HepG2 (cell line): ENCODE measurements around the gene PADI6. TPM values are rescaled to one million over a fixed set of nuclear protein-coding genes. Genes with fewer than 3 reads are reported as not detected.

Source experiments
- ATAC-seq: fragments of 200-7000 bp; cut with Tn5 transposase; 3 replicates; pipeline ENCODE4 v1.9.1; 2020; ENCODE audit warnings: mild to moderate bottlenecking, moderate library complexity
- BruUV-seq: library from RNA; stranded (reverse); fragments of 400-500 nt; replicated peaks from 2 replicates; lab custom pipeline; 2021; lab: Mats Ljungman, UMichigan
- CTCF ChIA-PET: fragments of 300-600 bp; formaldehyde crosslinking; extraction: SDS; loops from one replicate; lab custom pipeline; 2021; ENCODE audit warnings: low total read pairs, inconsistent platforms, low intra/inter-chr PET ratio; lab: Yijun Ruan, JAX
- POLR2A ChIA-PET: fragments of 350-600 bp; sonication (Branson Sonifier 250); formaldehyde crosslinking; loops from one replicate; lab custom pipeline; 2020; ENCODE audit warnings: antibody characterized with exemption, inconsistent platforms; lab: Yijun Ruan, JAX
- DNase-seq: peaks from one replicate; pipeline ENCODE4 v3.0.0-alpha.2; 2015; ENCODE audit warnings: low spot score
- FAIRE-seq: peaks from 3 replicates; lab custom pipeline; 2011; peaks lifted over from hg19 to GRCh38; lab: Jason Lieb, UNC
- H2AFZ ChIP-seq: one replicate; pipeline ENCODE4 v1.6.1; 2011; ENCODE audit warnings: low read length, inconsistent platforms
- H3K27ac ChIP-seq: fragments of 300-600 bp; 3 replicates; pipeline ENCODE4 v1.8.0; 2011; ENCODE audit warnings: mixed run types, mild to moderate bottlenecking, mixed read lengths, low read length, inconsistent platforms; ENCODE audit not compliant: insufficient read depth; ENCODE audit errors: extremely low read length
- H3K27me3 ChIP-seq, 2 experiments: fragments of 200-600 bp in 1 of 2; 2 replicates in 1 of 2; 3 replicates in 1 of 2; pipeline versions ENCODE4 v1.6.0 to v1.8.0; 2011; ENCODE audit warnings: low read length in 2 of 2, mild to moderate bottlenecking in 2 of 2, moderate library complexity in 2 of 2, inconsistent platforms in 1 of 2; ENCODE audit not compliant: insufficient read depth in 2 of 2, control insufficient read depth in 1 of 2
- H3K36me3 ChIP-seq, 2 experiments: fragments of 200-600 bp in 1 of 2; replicated peaks in 1 of 2; 2 replicates in 1 of 2; 3 replicates in 1 of 2; pipeline versions ENCODE4 v1.5.1 to v1.8.0; 2011; ENCODE audit warnings: low read length in 2 of 2, inconsistent platforms in 1 of 2; ENCODE audit not compliant: insufficient read depth in 2 of 2, control insufficient read depth in 1 of 2
- H3K4me1 ChIP-seq: 2 replicates; pipeline ENCODE4 v1.5.1; 2012; ENCODE audit warnings: low read length, inconsistent platforms; ENCODE audit not compliant: insufficient read depth
- H3K4me2 ChIP-seq: 2 replicates; pipeline ENCODE4 v1.6.0; 2011; ENCODE audit warnings: low read depth, low read length, inconsistent platforms
- H3K4me3 ChIP-seq, 3 experiments: fragments of 200-600 bp in 1 of 3; sonication (generic), shearing (Covaris generic) in 1 of 3; replicated peaks in 1 of 3; 2 replicates each; pipeline ENCODE4 v1.5.1; 2011 to 2016; ENCODE audit warnings: low read length in 3 of 3, inconsistent platforms in 2 of 3, low read depth in 2 of 3, mild to moderate bottlenecking in 2 of 3, control low read depth in 1 of 3, mixed read lengths in 1 of 3; ENCODE audit not compliant: insufficient read depth in 1 of 3
- H3K79me2 ChIP-seq: one replicate; pipeline ENCODE4 v1.6.1; 2011; ENCODE audit warnings: low read length, inconsistent platforms; ENCODE audit not compliant: insufficient read depth
- H3K9ac ChIP-seq: 2 replicates; pipeline ENCODE4 v1.6.0; 2011; ENCODE audit warnings: mild to moderate bottlenecking, low read depth, low read length, inconsistent platforms; ENCODE audit not compliant: insufficient read depth
- H3K9me3 ChIP-seq: 2 replicates; pipeline ENCODE4 v1.5.1; 2012; ENCODE audit warnings: mild to moderate bottlenecking, low read length
- H4K20me1 ChIP-seq: 2 replicates; pipeline ENCODE4 v1.6.0; 2011; ENCODE audit warnings: inconsistent platforms, mild to moderate bottlenecking, low read length, moderate library complexity; ENCODE audit not compliant: insufficient read depth
- ATM ChIP-seq: fragments of 450-650 bp; IDR thresholded peaks from 2 replicates; pipeline ENCODE4 v1.7.1; 2017; ENCODE audit warnings: mild to moderate bottlenecking, borderline replicate concordance
- GATAD2A ChIP-seq: IDR thresholded peaks from 2 replicates; pipeline ENCODE4 v1.6.1; 2016
- JUNB ChIP-seq: sonication (generic); formaldehyde crosslinking; IDR thresholded peaks from 2 replicates; pipeline ENCODE4 v1.8.0; 2022; ENCODE audit warnings: missing genetic modification reagents, mild to moderate bottlenecking, borderline replicate concordance
- MEIS2 ChIP-seq: sonication (generic); formaldehyde crosslinking; IDR thresholded peaks from 2 replicates; pipeline ENCODE4 v1.9.0; 2021; ENCODE audit warnings: mild to moderate bottlenecking, missing genetic modification reagents
- POGZ ChIP-seq: sonication (generic); formaldehyde crosslinking; IDR thresholded peaks from 2 replicates; pipeline ENCODE4 v1.4.0; 2020; ENCODE audit warnings: mild to moderate bottlenecking, missing genetic modification reagents
- ZNF136 ChIP-seq: sonication (generic); formaldehyde crosslinking; IDR thresholded peaks from 2 replicates; pipeline ENCODE4 v1.8.1; 2022; ENCODE audit warnings: low read depth, mild to moderate bottlenecking, moderate library complexity, missing genetic modification reagents
- ZNF652 ChIP-seq: IDR thresholded peaks from 2 replicates; pipeline ENCODE4 v1.6.1; 2016; ENCODE audit warnings: low read depth, borderline replicate concordance
- WGBS: methylation state at CpG from one replicate; pipeline ENCODE4 v1.1.6; 2017; ENCODE audit warnings: low lambda C conversion rate; 5-methylcytosine and 5-hydroxymethylcytosine counted together
- in situ Hi-C: cut with HindIII; loops from 2 replicates; pipeline ENCODE4 v1.10.0; 2017; ENCODE audit warnings: low pct_unique_long_range_greater_than_20kb; ENCODE audit not compliant: extremely low pct_ligation_motif_present
- intact Hi-C: fragments of 100-400 bp; cut with micrococcal nuclease; formaldehyde crosslinking; loops from one replicate; pipeline ENCODE4 v1.10.0; 2022; ENCODE audit not compliant: unreplicated experiment
- polyA plus RNA-seq, 8 experiments: library from polyadenylated mRNA; depleted of rRNA in 3 of 8; stranded (reverse) in 7 of 8; unstranded in 1 of 8; fragments of >200 nt; fragmentation: Illumina TruSeq in 4 of 8; extraction: Trizol in 4 of 8; gene quantifications; 2 replicates each; pipeline versions ENCODE4 v1.2.1 to v1.2.3, GENCODE V29; 2011 to 2016; ENCODE audit warnings: low read depth in 4 of 8, missing spikeins in 1 of 8, mixed read lengths in 1 of 8; ENCODE audit not compliant: insufficient read depth in 1 of 8
- total RNA-seq, 5 experiments: library from RNA; depleted of rRNA; stranded (reverse); fragments of >200 nt; fragmentation: Illumina TruSeq; extraction: Trizol; gene quantifications; 2 replicates each; pipeline ENCODE4 v1.2.3, GENCODE V29; 2016; ENCODE audit warnings: low read depth in 1 of 5
- TF ChIP-seq, protein P1 (sequence below): sonication (generic); formaldehyde crosslinking; IDR thresholded peaks from 2 replicates; pipeline ENCODE4 v1.8.0; 2022; ENCODE audit warnings: missing genetic modification reagents, mild to moderate bottlenecking, moderate library complexity, borderline replicate concordance
- TF ChIP-seq, protein P2 (sequence below): sonication (generic); formaldehyde crosslinking; conservative IDR thresholded peaks from 2 replicates; pipeline ENCODE4 v1.4.0; 2020; ENCODE audit warnings: missing genetic modification reagents
- TF ChIP-seq, protein P3 (sequence below): sonication (generic); formaldehyde crosslinking; IDR thresholded peaks from 2 replicates; pipeline ENCODE4 v1.9.0; 2021; ENCODE audit warnings: mild to moderate bottlenecking, missing genetic modification reagents

Gene PADI6
- total and polyA plus RNA-seq, 2 of the 13 experiments (the other 11 are each of a cell fraction or from before 2014, with no cell fraction given), result not detected

DNA sequence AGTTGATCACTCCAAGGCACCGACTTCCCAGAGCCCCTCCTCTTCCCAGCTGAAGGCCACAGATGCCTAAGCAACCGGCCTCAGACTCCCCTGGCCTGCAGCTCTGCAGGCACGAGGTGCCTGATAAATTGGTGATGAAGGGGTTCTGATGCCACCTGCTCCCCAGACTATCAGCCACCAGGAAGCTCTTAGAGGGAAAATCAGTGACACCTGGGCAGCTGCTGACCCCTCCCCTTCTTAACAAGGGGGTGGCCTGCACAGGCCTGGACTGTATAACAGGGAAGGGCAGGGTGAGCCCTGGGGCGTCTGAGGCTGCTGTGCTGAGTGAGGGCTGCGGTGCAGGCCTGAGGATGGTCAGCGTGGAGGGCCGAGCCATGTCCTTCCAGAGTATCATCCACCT is at the start of gene PADI6 (continued):
- TF ChIP-seq ZNF136 (CRISPR knock-in tag), result no peak
- TF ChIP-seq, protein P1, sequence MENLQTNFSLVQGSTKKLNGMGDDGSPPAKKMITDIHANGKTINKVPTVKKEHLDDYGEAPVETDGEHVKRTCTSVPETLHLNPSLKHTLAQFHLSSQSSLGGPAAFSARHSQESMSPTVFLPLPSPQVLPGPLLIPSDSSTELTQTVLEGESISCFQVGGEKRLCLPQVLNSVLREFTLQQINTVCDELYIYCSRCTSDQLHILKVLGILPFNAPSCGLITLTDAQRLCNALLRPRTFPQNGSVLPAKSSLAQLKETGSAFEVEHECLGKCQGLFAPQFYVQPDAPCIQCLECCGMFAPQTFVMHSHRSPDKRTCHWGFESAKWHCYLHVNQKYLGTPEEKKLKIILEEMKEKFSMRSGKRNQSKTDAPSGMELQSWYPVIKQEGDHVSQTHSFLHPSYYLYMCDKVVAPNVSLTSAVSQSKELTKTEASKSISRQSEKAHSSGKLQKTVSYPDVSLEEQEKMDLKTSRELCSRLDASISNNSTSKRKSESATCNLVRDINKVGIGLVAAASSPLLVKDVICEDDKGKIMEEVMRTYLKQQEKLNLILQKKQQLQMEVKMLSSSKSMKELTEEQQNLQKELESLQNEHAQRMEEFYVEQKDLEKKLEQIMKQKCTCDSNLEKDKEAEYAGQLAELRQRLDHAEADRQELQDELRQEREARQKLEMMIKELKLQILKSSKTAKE (CRISPR knock-in tag), result no peak

DNA sequence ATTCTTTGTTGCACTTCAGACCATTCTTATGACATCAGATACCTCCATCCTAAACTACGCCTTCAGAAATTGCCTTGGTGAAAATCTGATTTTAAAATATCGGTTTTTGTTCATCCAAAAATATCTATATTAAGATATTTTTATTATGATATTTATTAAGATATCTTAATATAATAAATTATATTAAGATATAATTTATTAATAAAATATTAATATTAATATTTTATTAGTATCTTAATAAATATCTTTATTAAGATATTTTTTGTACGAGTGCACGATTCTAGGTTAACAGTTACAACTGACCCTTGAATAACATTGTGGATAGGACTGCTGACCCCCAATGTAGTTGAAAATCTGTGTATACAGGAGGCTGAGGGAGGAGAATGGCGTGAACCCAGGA is 43.1 kb upstream of the PADI6 start:
- H3K27me3 ChIP-seq, result peaks cover 1 to 10% of the 10 kb centered on the region in 2 experiments; a peak in 3 of 5 replicates
- ChIA-PET CTCF (no interaction called here), POLR2A (no interaction called here)
- 26% methylated on average over 5 of the region's 5 CpGs for WGBS
- H3K9me3 ChIP-seq, result no peaks in the 10 kb centered on the region
- no peaks in the 10 kb centered on the region for H3K79me2 ChIP-seq
- H3K27ac ChIP-seq, result no peak overlapping the region
- H3K4me3 ChIP-seq, result no peak overlapping the region
- DNase-seq (no peak), FAIRE-seq (no peak), ATAC-seq (no peak)
- H2AFZ ChIP-seq, result no peak overlapping the region
- BruUV-seq, result no TSS peak
- no peaks in the 10 kb centered on the region for H3K36me3 ChIP-seq
- peaks cover 6% of the 10 kb centered on the region; the same call in 1 of the 2 replicates for H3K4me1 ChIP-seq
- H3K4me2 ChIP-seq, result no peak overlapping the region
- H3K9ac ChIP-seq, result no peak overlapping the region
- in situ Hi-C loops, result no loop called here
- intact Hi-C loops, result no loop called here
- no peaks in the 10 kb centered on the region for H4K20me1 ChIP-seq
- TF ChIP-seq MEIS2 (CRISPR knock-in tag) (no peak), POGZ (CRISPR knock-in tag) (no peak), GATAD2A (no peak), ATM (no peak), JUNB (CRISPR knock-in tag) (no peak), ZNF652 (no peak)
- TF ChIP-seq, protein P2, sequence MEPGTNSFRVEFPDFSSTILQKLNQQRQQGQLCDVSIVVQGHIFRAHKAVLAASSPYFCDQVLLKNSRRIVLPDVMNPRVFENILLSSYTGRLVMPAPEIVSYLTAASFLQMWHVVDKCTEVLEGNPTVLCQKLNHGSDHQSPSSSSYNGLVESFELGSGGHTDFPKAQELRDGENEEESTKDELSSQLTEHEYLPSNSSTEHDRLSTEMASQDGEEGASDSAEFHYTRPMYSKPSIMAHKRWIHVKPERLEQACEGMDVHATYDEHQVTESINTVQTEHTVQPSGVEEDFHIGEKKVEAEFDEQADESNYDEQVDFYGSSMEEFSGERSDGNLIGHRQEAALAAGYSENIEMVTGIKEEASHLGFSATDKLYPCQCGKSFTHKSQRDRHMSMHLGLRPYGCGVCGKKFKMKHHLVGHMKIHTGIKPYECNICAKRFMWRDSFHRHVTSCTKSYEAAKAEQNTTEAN (CRISPR knock-in tag), result no peak
- TF ChIP-seq, protein P3, sequence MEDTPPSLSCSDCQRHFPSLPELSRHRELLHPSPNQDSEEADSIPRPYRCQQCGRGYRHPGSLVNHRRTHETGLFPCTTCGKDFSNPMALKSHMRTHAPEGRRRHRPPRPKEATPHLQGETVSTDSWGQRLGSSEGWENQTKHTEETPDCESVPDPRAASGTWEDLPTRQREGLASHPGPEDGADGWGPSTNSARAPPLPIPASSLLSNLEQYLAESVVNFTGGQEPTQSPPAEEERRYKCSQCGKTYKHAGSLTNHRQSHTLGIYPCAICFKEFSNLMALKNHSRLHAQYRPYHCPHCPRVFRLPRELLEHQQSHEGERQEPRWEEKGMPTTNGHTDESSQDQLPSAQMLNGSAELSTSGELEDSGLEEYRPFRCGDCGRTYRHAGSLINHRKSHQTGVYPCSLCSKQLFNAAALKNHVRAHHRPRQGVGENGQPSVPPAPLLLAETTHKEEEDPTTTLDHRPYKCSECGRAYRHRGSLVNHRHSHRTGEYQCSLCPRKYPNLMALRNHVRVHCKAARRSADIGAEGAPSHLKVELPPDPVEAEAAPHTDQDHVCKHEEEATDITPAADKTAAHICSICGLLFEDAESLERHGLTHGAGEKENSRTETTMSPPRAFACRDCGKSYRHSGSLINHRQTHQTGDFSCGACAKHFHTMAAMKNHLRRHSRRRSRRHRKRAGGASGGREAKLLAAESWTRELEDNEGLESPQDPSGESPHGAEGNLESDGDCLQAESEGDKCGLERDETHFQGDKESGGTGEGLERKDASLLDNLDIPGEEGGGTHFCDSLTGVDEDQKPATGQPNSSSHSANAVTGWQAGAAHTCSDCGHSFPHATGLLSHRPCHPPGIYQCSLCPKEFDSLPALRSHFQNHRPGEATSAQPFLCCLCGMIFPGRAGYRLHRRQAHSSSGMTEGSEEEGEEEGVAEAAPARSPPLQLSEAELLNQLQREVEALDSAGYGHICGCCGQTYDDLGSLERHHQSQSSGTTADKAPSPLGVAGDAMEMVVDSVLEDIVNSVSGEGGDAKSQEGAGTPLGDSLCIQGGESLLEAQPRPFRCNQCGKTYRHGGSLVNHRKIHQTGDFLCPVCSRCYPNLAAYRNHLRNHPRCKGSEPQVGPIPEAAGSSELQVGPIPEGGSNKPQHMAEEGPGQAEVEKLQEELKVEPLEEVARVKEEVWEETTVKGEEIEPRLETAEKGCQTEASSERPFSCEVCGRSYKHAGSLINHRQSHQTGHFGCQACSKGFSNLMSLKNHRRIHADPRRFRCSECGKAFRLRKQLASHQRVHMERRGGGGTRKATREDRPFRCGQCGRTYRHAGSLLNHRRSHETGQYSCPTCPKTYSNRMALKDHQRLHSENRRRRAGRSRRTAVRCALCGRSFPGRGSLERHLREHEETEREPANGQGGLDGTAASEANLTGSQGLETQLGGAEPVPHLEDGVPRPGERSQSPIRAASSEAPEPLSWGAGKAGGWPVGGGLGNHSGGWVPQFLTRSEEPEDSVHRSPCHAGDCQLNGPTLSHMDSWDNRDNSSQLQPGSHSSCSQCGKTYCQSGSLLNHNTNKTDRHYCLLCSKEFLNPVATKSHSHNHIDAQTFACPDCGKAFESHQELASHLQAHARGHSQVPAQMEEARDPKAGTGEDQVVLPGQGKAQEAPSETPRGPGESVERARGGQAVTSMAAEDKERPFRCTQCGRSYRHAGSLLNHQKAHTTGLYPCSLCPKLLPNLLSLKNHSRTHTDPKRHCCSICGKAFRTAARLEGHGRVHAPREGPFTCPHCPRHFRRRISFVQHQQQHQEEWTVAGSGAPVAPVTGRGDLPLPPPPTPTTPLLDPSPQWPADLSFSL, result no peak
